ENCODE measurements around the gene TCAP.

DNA sequence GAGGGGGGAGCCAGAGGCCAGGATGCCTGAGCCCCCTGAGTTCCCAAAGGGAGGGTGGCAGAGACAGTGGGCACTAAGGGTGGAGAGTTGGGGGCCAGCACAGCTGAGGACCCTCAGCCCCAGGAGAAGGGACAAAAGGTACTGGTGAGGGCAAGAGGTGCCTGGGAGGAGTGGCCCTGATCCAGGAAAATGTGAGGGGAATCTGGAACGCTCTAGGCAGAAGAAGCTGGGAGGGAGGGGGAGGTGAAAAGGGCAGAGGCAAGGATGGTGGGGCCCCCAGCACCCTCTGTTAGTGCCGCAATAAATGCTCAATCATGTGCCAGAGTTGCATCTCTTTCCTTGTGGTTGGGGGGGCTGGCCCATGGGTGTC, 1.1 kb downstream of the TCAP start:
- TF ChIP-seq, protein P1, sequence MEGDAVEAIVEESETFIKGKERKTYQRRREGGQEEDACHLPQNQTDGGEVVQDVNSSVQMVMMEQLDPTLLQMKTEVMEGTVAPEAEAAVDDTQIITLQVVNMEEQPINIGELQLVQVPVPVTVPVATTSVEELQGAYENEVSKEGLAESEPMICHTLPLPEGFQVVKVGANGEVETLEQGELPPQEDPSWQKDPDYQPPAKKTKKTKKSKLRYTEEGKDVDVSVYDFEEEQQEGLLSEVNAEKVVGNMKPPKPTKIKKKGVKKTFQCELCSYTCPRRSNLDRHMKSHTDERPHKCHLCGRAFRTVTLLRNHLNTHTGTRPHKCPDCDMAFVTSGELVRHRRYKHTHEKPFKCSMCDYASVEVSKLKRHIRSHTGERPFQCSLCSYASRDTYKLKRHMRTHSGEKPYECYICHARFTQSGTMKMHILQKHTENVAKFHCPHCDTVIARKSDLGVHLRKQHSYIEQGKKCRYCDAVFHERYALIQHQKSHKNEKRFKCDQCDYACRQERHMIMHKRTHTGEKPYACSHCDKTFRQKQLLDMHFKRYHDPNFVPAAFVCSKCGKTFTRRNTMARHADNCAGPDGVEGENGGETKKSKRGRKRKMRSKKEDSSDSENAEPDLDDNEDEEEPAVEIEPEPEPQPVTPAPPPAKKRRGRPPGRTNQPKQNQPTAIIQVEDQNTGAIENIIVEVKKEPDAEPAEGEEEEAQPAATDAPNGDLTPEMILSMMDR (IDR thresholded peaks at IDR 0.05; ENCODE audit: low read depth, low read length, poor library complexity, severe bottlenecking) = no peak
- no peak for TF ChIP-seq EZH2phosphoT487 (IDR thresholded peaks at IDR 0.05; ENCODE audit: borderline replicate concordance, low read length)

All from DOHH2 (cell line).